Glutamatergic neuron (in vitro differentiated cells): Measurements from ENCODE around the gene RHBDF1. TPM values are rescaled to one million over a fixed set of nuclear protein-coding genes. Genes with fewer than 3 reads are reported as not detected.

Source experiments
- DNase-seq: peaks from one replicate; pipeline ENCODE4 v3.0.0; 2022
- H3K27ac Mint-ChIP-seq: one replicate; pipeline ENCODE4 v1.8.0; 2020; ENCODE audit warnings: mild to moderate bottlenecking, mixed read lengths, inconsistent platforms; ENCODE audit not compliant: unreplicated experiment
- H3K27me3 Mint-ChIP-seq: one replicate; pipeline ENCODE4 v1.8.0; 2020; ENCODE audit warnings: mild to moderate bottlenecking, moderate library complexity, mixed read lengths, inconsistent platforms; ENCODE audit not compliant: unreplicated experiment
- H3K36me3 Mint-ChIP-seq: one replicate; pipeline ENCODE4 v1.8.0; 2020; ENCODE audit warnings: mild to moderate bottlenecking, mixed read lengths, inconsistent platforms; ENCODE audit not compliant: unreplicated experiment
- H3K4me1 Mint-ChIP-seq: one replicate; pipeline ENCODE4 v1.8.0; 2020; ENCODE audit warnings: mild to moderate bottlenecking, low read depth, mixed read lengths, inconsistent platforms; ENCODE audit not compliant: unreplicated experiment
- H3K4me3 Mint-ChIP-seq: one replicate; pipeline ENCODE4 v1.8.0; 2020; ENCODE audit warnings: mild to moderate bottlenecking, mixed read lengths, inconsistent platforms; ENCODE audit not compliant: unreplicated experiment
- H3K9me3 Mint-ChIP-seq: one replicate; pipeline ENCODE4 v1.8.0; 2020; ENCODE audit warnings: mild to moderate bottlenecking, moderate library complexity, mixed read lengths, inconsistent platforms; ENCODE audit not compliant: unreplicated experiment
- CTCF ChIP-seq: fragments of 200-600 bp; sonication (generic); IDR thresholded peaks from one replicate; pipeline ENCODE4 v1.5.0; 2021; ENCODE audit not compliant: partially characterized antibody, unreplicated experiment
- total RNA-seq: library from RNA; stranded (reverse); fragmentation: NEBNext Ultra II Directional; extraction: Animal tissue kit (Norgen Biotek cat#: 25700); gene quantifications from one replicate; pipeline ENCODE4 v1.2.1, GENCODE V29; 2021; ENCODE audit not compliant: unreplicated experiment

RHBDF1 gene
- total RNA-seq, 1 donor from 2014 or later = 25.2 TPM

- H3K27ac Mint-ChIP-seq = no peak overlapping the region
- no peak for DNase-seq
- peaks cover 7% of the 10 kb centered on the region for H3K9me3 Mint-ChIP-seq
- peaks cover 1% of the 10 kb centered on the region for H3K27me3 Mint-ChIP-seq
- H3K36me3 Mint-ChIP-seq = peaks cover 5% of the 10 kb centered on the region
- H3K4me1 Mint-ChIP-seq = peaks cover 1% of the 10 kb centered on the region
- no peak for TF ChIP-seq CTCF
- no peak overlapping the region for H3K4me3 Mint-ChIP-seq
Observed at GRCh38 chr16:45454-45853, 27.0 kb downstream of the RHBDF1 start.

- H3K36me3 Mint-ChIP-seq = peaks cover 5% of the 10 kb centered on the region
- H3K4me3 Mint-ChIP-seq = no peak overlapping the region
- peaks cover 7% of the 10 kb centered on the region for H3K9me3 Mint-ChIP-seq
- DNase-seq = no peak
- peaks cover 1% of the 10 kb centered on the region for H3K4me1 Mint-ChIP-seq
- peaks cover 1% of the 10 kb centered on the region for H3K27me3 Mint-ChIP-seq
- H3K27ac Mint-ChIP-seq = no peak overlapping the region
- no peak for TF ChIP-seq CTCF
Observed at GRCh38 chr16:44655-45054, 27.8 kb downstream of the RHBDF1 start.

- TF ChIP-seq CTCF = no peak
- no peak for DNase-seq
- peaks cover 7% of the 10 kb centered on the region for H3K9me3 Mint-ChIP-seq
- peaks cover 5% of the 10 kb centered on the region for H3K36me3 Mint-ChIP-seq
- no peak overlapping the region for H3K4me3 Mint-ChIP-seq
- peaks cover 1% of the 10 kb centered on the region for H3K4me1 Mint-ChIP-seq
- H3K27ac Mint-ChIP-seq = peak overlapping the region; percentile 9
- peaks cover under 1% of the 10 kb centered on the region for H3K27me3 Mint-ChIP-seq
Observed at GRCh38 chr16:43294-43693, 29.1 kb downstream of the RHBDF1 start.

- Mint-ChIP-seq H3K4me3 (no peak overlapping the region), H3K4me1 (peaks cover 1% of the 10 kb centered on the region), H3K27ac (no peak overlapping the region), H3K9me3 (peaks cover 7% of the 10 kb centered on the region), H3K27me3 (no peaks in the 10 kb centered on the region), H3K36me3 (peaks cover 5% of the 10 kb centered on the region)
- TF ChIP-seq CTCF = no peak
- no peak for DNase-seq
Observed at GRCh38 chr16:42691-43090, 29.7 kb downstream of the RHBDF1 start.

GRCh38 chr16:42069-42457, 30.4 kb downstream of the RHBDF1 start:
- DNase-seq = no peak
- TF ChIP-seq CTCF = no peak
- H3K4me3 Mint-ChIP-seq = no peak overlapping the region
- peaks cover 5% of the 10 kb centered on the region for H3K36me3 Mint-ChIP-seq
- peaks cover 7% of the 10 kb centered on the region for H3K9me3 Mint-ChIP-seq
- peaks cover 1% of the 10 kb centered on the region for H3K4me1 Mint-ChIP-seq
- H3K27ac Mint-ChIP-seq = no peak overlapping the region
- H3K27me3 Mint-ChIP-seq = no peaks in the 10 kb centered on the region
